T47D (cell line): Measurements from ENCODE around the gene DDN.

Source experiments
- DNase-seq, 2 experiments: peaks; one replicate each; pipeline versions ENCODE4 v3.0.0 to v3.0.0-alpha.2; 2011 to 2012; ENCODE audit warnings: low read depth in 1 of 2, low spot score in 1 of 2
- JUND ChIP-seq: IDR thresholded peaks from 2 replicates; pipeline ENCODE4 v1.6.1; 2012; ENCODE audit warnings: low read depth
- in situ Hi-C: cut with HindIII; loops from 2 replicates; pipeline ENCODE4 v1.10.0; 2016; ENCODE audit warnings: low sequenced_read_pairs, low pct_unique_long_range_greater_than_20kb

The DDN gene

GRCh38 chr12:48972952-48973483 is 26.2 kb downstream of the DDN start:
- no peak for DNase-seq
- no peak for TF ChIP-seq JUND
- in situ Hi-C loops = no loop called here

DNA sequence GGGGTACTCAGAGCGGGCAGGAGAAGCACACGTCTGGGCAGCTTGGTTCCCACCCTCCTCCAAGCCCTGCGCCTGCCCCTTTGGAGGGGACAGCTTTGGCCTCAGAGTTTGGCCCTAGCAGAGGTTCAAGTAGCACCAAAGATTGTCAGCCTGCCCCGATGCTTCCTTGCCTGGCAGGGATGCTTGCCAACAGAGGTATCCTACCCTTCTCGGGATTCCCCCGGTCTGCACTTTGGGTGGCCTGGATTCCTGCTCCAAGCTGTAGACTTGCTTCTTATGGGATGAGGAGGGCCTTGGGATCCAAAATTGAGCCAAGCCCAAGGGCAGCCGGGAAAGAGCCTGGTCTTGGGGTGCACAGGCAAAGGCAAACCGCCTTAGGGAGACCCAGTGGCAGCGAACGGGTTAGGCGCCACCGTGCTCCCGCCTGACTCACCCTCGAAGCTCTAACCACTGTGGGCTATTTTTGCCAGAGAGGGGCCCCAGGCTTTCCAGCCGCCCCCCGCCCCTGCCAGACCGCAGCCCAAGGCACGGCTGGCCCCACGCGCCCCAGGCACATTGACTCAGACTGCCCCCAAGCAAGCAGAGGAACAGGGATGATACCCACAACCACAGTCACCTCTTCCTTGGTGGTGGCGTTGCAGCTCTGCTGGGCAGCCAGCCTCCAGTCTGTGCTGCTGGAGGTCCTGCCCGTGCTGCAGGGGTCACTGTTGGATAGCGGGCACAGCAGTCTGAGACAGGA is 26.8 kb downstream of the DDN start:
- TF ChIP-seq JUND = no peak
- DNase-seq = peak in 1 of 2 experiments; percentile 18
- in situ Hi-C loops = no loop called here

GRCh38 chr12:48970702-48971334 is 28.4 kb downstream of the DDN start:
- TF ChIP-seq JUND = no peak
- in situ Hi-C loops = no loop called here
- DNase-seq = peak in 1 of 2 experiments; percentile 28

GRCh38 chr12:48969833-48970701 is 29.1 kb downstream of the DDN start:
- no peak for TF ChIP-seq JUND
- peak in 1 of 2 experiments; percentile 27 for DNase-seq
- in situ Hi-C loops = no loop called here

- no peak for TF ChIP-seq JUND
- peak in 1 of 2 experiments; percentile 21 for DNase-seq
- in situ Hi-C loops = no loop called here
These were observed 29.9 kb downstream of the DDN start for GRCh38 chr12:48969160-48969771.

- in situ Hi-C loops = no loop called here
- peak in 1 of 2 experiments; percentile 4 for DNase-seq
- no peak for TF ChIP-seq JUND
These were observed 30.7 kb downstream of the DDN start for GRCh38 chr12:48968467-48968866.

GRCh38 chr12:48967991-48968390 is 31.2 kb downstream of the DDN start:
- in situ Hi-C loops = no loop called here
- peak in 1 of 2 experiments; percentile 3 for DNase-seq
- no peak for TF ChIP-seq JUND

- DNase-seq = no peak
- in situ Hi-C loops = no loop called here
- TF ChIP-seq JUND = no peak
These were observed 32.8 kb downstream of the DDN start for GRCh38 chr12:48966177-48966895.

- peak; percentile 57 to 76 for DNase-seq
- in situ Hi-C loops = no loop called here
- no peak for TF ChIP-seq JUND
These were observed 33.8 kb downstream of the DDN start for GRCh38 chr12:48965298-48965838.

GRCh38 chr12:48961801-48962200 is 37.4 kb downstream of the DDN start:
- in situ Hi-C loops = no loop called here
- no peak for TF ChIP-seq JUND
- DNase-seq = no peak

- TF ChIP-seq JUND = no peak
- no peak for DNase-seq
- in situ Hi-C loops = no loop called here
These were observed 37.8 kb downstream of the DDN start for GRCh38 chr12:48961331-48961730.
